Trophoblast cell (in vitro differentiated cells and primary cell): ENCODE measurements around the gene FHIT.
"Not testable (repeated sequence)": the region's sequence is repeated elsewhere in the genome, so short reads cannot be mapped to it uniquely, and the experiment has no call there.

Experiments used
- DNase-seq, 2 donors: peaks; one replicate each; pipeline ENCODE4 v3.0.0-alpha.2; 2016
- H2AFZ ChIP-seq: 2 replicates; pipeline ENCODE4 v1.6.1; 2013; ENCODE audit warnings: low read length, moderate library complexity, mild to moderate bottlenecking; ENCODE audit not compliant: insufficient read depth, poor library complexity
- H2AK5ac ChIP-seq: 2 replicates; pipeline ENCODE4 v1.6.1; 2013; ENCODE audit warnings: mild to moderate bottlenecking, low read length
- H2BK120ac ChIP-seq: 2 replicates; pipeline ENCODE4 v1.6.1; 2013; ENCODE audit warnings: low read length, mild to moderate bottlenecking, moderate library complexity; ENCODE audit not compliant: insufficient read depth, poor library complexity
- H2BK12ac ChIP-seq: 2 replicates; pipeline ENCODE4 v1.6.1; 2013; ENCODE audit warnings: mild to moderate bottlenecking, low read length, moderate library complexity
- H2BK5ac ChIP-seq: 2 replicates; pipeline ENCODE4 v1.6.1; 2013; ENCODE audit warnings: low read length, low read depth, moderate library complexity, mild to moderate bottlenecking; ENCODE audit not compliant: poor library complexity
- H3K14ac ChIP-seq: 2 replicates; pipeline ENCODE4 v1.6.1; 2013; ENCODE audit warnings: mild to moderate bottlenecking, low read length
- H3K18ac ChIP-seq: 2 replicates; pipeline ENCODE4 v1.6.1; 2013; ENCODE audit warnings: mild to moderate bottlenecking, low read length
- H3K23ac ChIP-seq: 2 replicates; pipeline ENCODE4 v1.6.1; 2013; ENCODE audit warnings: low read length
- H3K27ac ChIP-seq: 2 replicates; pipeline ENCODE4 v1.5.1; 2013; ENCODE audit warnings: low read depth, mild to moderate bottlenecking, inconsistent platforms, low read length, moderate library complexity
- H3K27me3 ChIP-seq: 2 replicates; pipeline ENCODE4 v1.6.1; 2013; ENCODE audit warnings: inconsistent platforms, mild to moderate bottlenecking, low read length, moderate library complexity; ENCODE audit not compliant: insufficient read depth
- H3K36me3 ChIP-seq, 2 experiments: 1 replicate in 1 of 2; 2 replicates in 1 of 2; pipeline ENCODE4 v1.6.1; 2013; ENCODE audit warnings: low read length in 2 of 2, mild to moderate bottlenecking in 2 of 2, moderate library complexity in 1 of 2; ENCODE audit not compliant: insufficient read depth in 2 of 2, control insufficient read depth in 1 of 2
- H3K4ac ChIP-seq: 2 replicates; pipeline ENCODE4 v1.6.1; 2013; ENCODE audit warnings: low read depth, mild to moderate bottlenecking, low read length, moderate library complexity
- H3K4me1 ChIP-seq, 2 experiments: 1 replicate in 1 of 2; 2 replicates in 1 of 2; pipeline ENCODE4 v1.6.1; 2013; ENCODE audit warnings: low read length in 2 of 2, mild to moderate bottlenecking in 2 of 2, moderate library complexity in 1 of 2; ENCODE audit not compliant: insufficient read depth in 2 of 2, control insufficient read depth in 1 of 2
- H3K4me2 ChIP-seq: 2 replicates; pipeline ENCODE4 v1.6.1; 2013; ENCODE audit warnings: inconsistent platforms, mild to moderate bottlenecking, low read length, moderate library complexity
- H3K4me3 ChIP-seq: 2 replicates; pipeline ENCODE4 v1.5.1; 2013; ENCODE audit warnings: mild to moderate bottlenecking, low read depth, low read length, inconsistent platforms
- H3K79me1 ChIP-seq: one replicate; pipeline ENCODE4 v1.6.1; 2013; ENCODE audit warnings: low read length
- H3K79me2 ChIP-seq: 2 replicates; pipeline ENCODE4 v1.6.1; 2013; ENCODE audit warnings: low read length, mild to moderate bottlenecking; ENCODE audit not compliant: control insufficient read depth, insufficient read depth, poor library complexity
- H3K9ac ChIP-seq: 2 replicates; pipeline ENCODE4 v1.6.1; 2013; ENCODE audit warnings: mild to moderate bottlenecking, low read length
- H3K9me3 ChIP-seq: 2 replicates; pipeline ENCODE4 v1.6.1; 2013; ENCODE audit warnings: low read depth, mild to moderate bottlenecking, control low read depth, inconsistent platforms, low read length; ENCODE audit not compliant: insufficient read depth
- H4K12ac ChIP-seq: 2 replicates; pipeline ENCODE4 v1.6.1; 2013; ENCODE audit warnings: low read depth, mild to moderate bottlenecking, low read length, moderate library complexity
- H4K8ac ChIP-seq: 2 replicates; pipeline ENCODE4 v1.6.1; 2013; ENCODE audit warnings: low read depth, mild to moderate bottlenecking, low read length, moderate library complexity
- H4K91ac ChIP-seq: one replicate; pipeline ENCODE4 v1.6.1; 2013; ENCODE audit warnings: low read depth, mild to moderate bottlenecking, low read length, moderate library complexity
- WGBS: extraction: QIAGEN DNeasy Blood & Tissue Kit; methylation state at CpG from one replicate; pipeline ENCODE4 v1.1.7; 2013; ENCODE audit warnings: missing lambda C conversion rate; ENCODE audit not compliant: insufficient read length, insufficient coverage; ENCODE audit errors: extremely low coverage; 5-methylcytosine and 5-hydroxymethylcytosine counted together

FHIT gene

DNA sequence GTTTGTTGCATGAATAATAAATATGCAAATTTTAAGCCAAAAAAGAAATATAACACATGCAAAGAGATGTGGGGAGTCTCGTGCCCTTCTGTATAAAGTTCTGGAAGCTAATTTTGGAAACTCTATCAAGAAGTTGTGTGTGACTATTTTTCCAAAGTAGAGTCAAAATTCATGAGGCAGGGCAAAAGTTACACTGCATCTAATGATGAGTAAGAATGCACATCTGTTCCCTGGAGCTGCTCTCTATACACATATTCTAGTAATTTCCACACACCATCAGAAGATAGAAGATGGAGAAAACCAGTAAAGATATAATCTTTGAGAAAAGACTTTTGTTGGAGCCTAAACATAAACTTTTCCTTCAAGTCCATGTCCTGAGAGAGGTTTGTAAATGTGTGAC lies 199.6 kb downstream of the FHIT start:
- H3K36me3 ChIP-seq, result no peaks in the 10 kb centered on the region
- H3K4ac ChIP-seq, result no peak overlapping the region
- DNase-seq, result no peak
- H2AFZ ChIP-seq, result no peak overlapping the region
- H4K12ac ChIP-seq, result no peak overlapping the region
- no peak overlapping the region for H3K14ac ChIP-seq
- H3K4me1 ChIP-seq, result no peaks in the 10 kb centered on the region
- no peak overlapping the region for H3K23ac ChIP-seq
- H2BK5ac ChIP-seq, result no peak overlapping the region
- H4K91ac ChIP-seq, result no peak overlapping the region
- H3K9me3 ChIP-seq, result peaks cover 1% of the 10 kb centered on the region
- H3K4me2 ChIP-seq, result no peak overlapping the region
- no peak overlapping the region for H4K8ac ChIP-seq
- H2AK5ac ChIP-seq, result no peak overlapping the region
- no peaks in the 10 kb centered on the region for H3K79me1 ChIP-seq
- no peak overlapping the region for H3K27ac ChIP-seq
- no peaks in the 10 kb centered on the region for H3K27me3 ChIP-seq
- no peak overlapping the region for H3K18ac ChIP-seq
- H3K4me3 ChIP-seq, result no peak overlapping the region
- no peak overlapping the region for H2BK12ac ChIP-seq
- no CpG with 5 or more reads among the region's 1 CpG for WGBS
- no peak overlapping the region for H2BK120ac ChIP-seq
- no peaks in the 10 kb centered on the region for H3K79me2 ChIP-seq
- no peak overlapping the region for H3K9ac ChIP-seq

DNA sequence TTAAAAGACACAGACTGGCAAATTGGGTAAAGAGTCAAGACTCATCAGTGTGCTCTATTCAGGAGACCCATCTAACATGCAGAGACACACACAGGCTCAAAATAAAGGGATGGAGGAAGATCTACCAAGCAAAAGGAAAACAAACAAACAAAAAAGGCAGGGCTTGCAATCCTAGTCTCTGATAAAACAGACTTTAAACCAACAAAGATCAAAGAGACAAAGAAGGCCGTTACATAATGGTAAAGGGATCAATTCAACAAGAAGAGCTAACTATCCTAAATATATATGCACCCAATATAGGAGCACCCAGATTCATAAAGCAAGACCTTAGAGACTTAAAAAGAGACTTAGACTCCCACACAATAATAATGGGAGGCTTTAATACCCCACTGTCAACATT lies 206.1 kb downstream of the FHIT start:
- H2AFZ ChIP-seq, H3K79me2 ChIP-seq, H3K4me1 ChIP-seq, H3K18ac ChIP-seq, H4K12ac ChIP-seq, H3K14ac ChIP-seq, H2BK12ac ChIP-seq, H3K9ac ChIP-seq, DNase-seq, H3K23ac ChIP-seq, H4K91ac ChIP-seq, H2AK5ac ChIP-seq, H2BK120ac ChIP-seq, H3K4me2 ChIP-seq, H3K27ac ChIP-seq, H3K79me1 ChIP-seq, H4K8ac ChIP-seq, H2BK5ac ChIP-seq, H3K9me3 ChIP-seq, H3K4ac ChIP-seq, H3K4me3 ChIP-seq, H3K36me3 ChIP-seq, H3K27me3 ChIP-seq: not testable (repeated sequence)
- WGBS, result no CpG with 5 or more reads among the region's 1 CpG

DNA sequence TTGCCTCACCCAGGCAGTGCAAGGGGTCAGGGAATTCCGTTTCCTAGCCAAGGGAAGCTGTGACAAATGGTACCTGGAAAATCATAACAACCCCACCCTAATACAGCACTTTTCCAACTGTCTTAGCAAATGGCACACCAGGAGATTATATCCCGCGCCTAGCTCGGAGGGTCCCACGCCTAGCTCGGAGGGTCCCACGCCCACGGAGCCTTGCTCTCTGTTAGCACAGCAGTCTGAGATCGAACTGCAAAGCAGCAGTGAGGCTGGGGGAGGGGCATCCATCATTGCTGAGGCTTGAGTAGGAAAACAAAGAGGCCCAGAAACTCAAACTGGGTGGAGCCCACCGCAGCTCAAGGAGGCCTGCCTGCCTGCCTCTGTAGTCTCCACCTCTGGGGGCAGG lies 208.1 kb downstream of the FHIT start:
- H2BK120ac ChIP-seq, result no peak overlapping the region
- no peak overlapping the region for H3K27ac ChIP-seq
- no peaks in the 10 kb centered on the region for H3K4me1 ChIP-seq
- no peak overlapping the region for H3K4me2 ChIP-seq
- peaks cover 5% of the 10 kb centered on the region for H3K9me3 ChIP-seq
- no peak overlapping the region for H2BK12ac ChIP-seq
- no peaks in the 10 kb centered on the region for H3K27me3 ChIP-seq
- H3K79me2 ChIP-seq, result no peaks in the 10 kb centered on the region
- no peak overlapping the region for H4K12ac ChIP-seq
- no CpG with 5 or more reads among the region's 10 CpGs for WGBS
- no peak overlapping the region for H3K14ac ChIP-seq
- peaks cover 0 to 1% of the 10 kb centered on the region in 2 experiments for H3K36me3 ChIP-seq
- no peak overlapping the region for H2BK5ac ChIP-seq
- no peak for DNase-seq
- H3K18ac ChIP-seq, result no peak overlapping the region
- H2AK5ac ChIP-seq, result no peak overlapping the region
- no peak overlapping the region for H3K4me3 ChIP-seq
- no peak overlapping the region for H3K4ac ChIP-seq
- H3K9ac ChIP-seq, result no peak overlapping the region
- H3K79me1 ChIP-seq, result no peaks in the 10 kb centered on the region
- H3K23ac ChIP-seq, result no peak overlapping the region
- H4K8ac ChIP-seq, result no peak overlapping the region
- no peak overlapping the region for H2AFZ ChIP-seq
- H4K91ac ChIP-seq, result no peak overlapping the region

DNA sequence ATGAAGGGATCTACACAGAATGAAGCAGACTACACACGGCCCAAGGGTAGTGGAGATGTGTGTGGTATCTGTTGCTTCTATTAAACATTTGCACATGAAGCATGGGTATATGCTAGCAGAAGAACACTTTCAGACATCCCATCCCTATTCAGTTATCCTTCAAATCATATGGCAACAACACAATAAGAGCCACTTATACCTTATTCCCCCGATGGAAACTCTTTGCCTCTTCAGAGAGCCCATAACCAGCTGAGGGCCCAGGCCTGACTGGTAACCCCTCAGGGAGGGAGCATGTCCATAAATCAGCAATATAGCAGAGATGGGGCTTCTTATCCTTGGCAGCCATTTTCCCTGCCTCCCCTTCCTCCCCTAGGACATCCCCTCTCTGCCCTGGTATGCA lies 210.6 kb downstream of the FHIT start:
- Histone ChIP-seq H2BK5ac (no peak overlapping the region), H4K12ac (no peak overlapping the region), H3K79me2 (no peaks in the 10 kb centered on the region), H4K8ac (no peak overlapping the region), H3K4me2 (no peak overlapping the region), H3K4me1 (no peaks in the 10 kb centered on the region), H4K91ac (no peak overlapping the region), H3K4me3 (no peak overlapping the region), H3K14ac (no peak overlapping the region), H2AK5ac (no peak overlapping the region), H3K4ac (no peak overlapping the region), H3K9ac (no peak overlapping the region), H3K27ac (no peak overlapping the region), H3K9me3 (peaks cover 5% of the 10 kb centered on the region), H3K18ac (no peak overlapping the region), H3K27me3 (no peaks in the 10 kb centered on the region), H2AFZ (no peak overlapping the region), H3K23ac (no peak overlapping the region), H2BK12ac (no peak overlapping the region), H3K36me3 (peaks cover 0 to 1% of the 10 kb centered on the region in 2 experiments), H2BK120ac (no peak overlapping the region), H3K79me1 (no peaks in the 10 kb centered on the region)
- no CpG with 5 or more reads among the region's 2 CpGs for WGBS
- DNase-seq, result no peak
